IMR-90 (cell line): ENCODE measurements around the gene ZFHX3. TPM values are rescaled to one million over a fixed set of nuclear protein-coding genes. Genes with fewer than 3 reads are reported as not detected.

Experiments used
- ATAC-seq: fragments of 200-7000 bp; cut with Tn5 transposase; 2 replicates; pipeline ENCODE4 v1.9.1; 2020; ENCODE audit warnings: low read depth, mild to moderate bottlenecking, moderate library complexity
- BruUV-seq: library from RNA; stranded (reverse); fragments of 400-500 nt; replicated peaks from 2 replicates; lab custom pipeline; 2021; lab: Mats Ljungman, UMichigan
- CTCF ChIA-PET: fragments of 300-600 bp; formaldehyde crosslinking; extraction: SDS; loops from one replicate; lab custom pipeline; 2021; ENCODE audit warnings: antibody characterized with exemption; lab: Yijun Ruan, JAX
- POLR2A ChIA-PET: fragments of 300-600 bp; sonication (Branson Sonifier 250); formaldehyde crosslinking; loops from one replicate; lab custom pipeline; 2022; ENCODE audit warnings: antibody characterized with exemption; ENCODE audit not compliant: unreplicated experiment; lab: Charles Lee
- DNase-seq: peaks from one replicate; pipeline ENCODE4 v3.0.0; 2013
- H2AFZ ChIP-seq: replicated peaks from 2 replicates; pipeline ENCODE3; 2013; ENCODE audit warnings: low read length, mild to moderate bottlenecking; ENCODE audit not compliant: poor library complexity
- H2AK5ac ChIP-seq: 2 replicates; pipeline ENCODE4 v1.6.1; 2013; ENCODE audit warnings: low read depth, low read length, inconsistent platforms
- H2AK9ac ChIP-seq: replicated peaks from 2 replicates; pipeline ENCODE3; 2013; ENCODE audit warnings: mild to moderate bottlenecking, low read depth, low read length, moderate library complexity; ENCODE audit not compliant: poor library complexity
- H2BK120ac ChIP-seq: 2 replicates; pipeline ENCODE4 v1.6.1; 2013; ENCODE audit warnings: low read depth, low read length, inconsistent platforms
- H2BK15ac ChIP-seq: 3 replicates; pipeline ENCODE4 v1.6.1; 2013; ENCODE audit warnings: low read depth, low read length, inconsistent platforms
- H2BK20ac ChIP-seq: 2 replicates; pipeline ENCODE4 v1.6.1; 2013; ENCODE audit warnings: low read depth, mild to moderate bottlenecking, inconsistent platforms, low read length, moderate library complexity
- H2BK5ac ChIP-seq: 2 replicates; pipeline ENCODE4 v1.6.1; 2013; ENCODE audit warnings: mild to moderate bottlenecking, low read depth, low read length, inconsistent platforms; ENCODE audit not compliant: poor library complexity, severe bottlenecking
- H3K14ac ChIP-seq: replicated peaks from 2 replicates; pipeline ENCODE4 v1.6.1; 2013; ENCODE audit warnings: low read depth, low read length, inconsistent platforms
- H3K18ac ChIP-seq: 2 replicates; pipeline ENCODE4 v1.6.1; 2013; ENCODE audit warnings: low read depth, low read length, control low read depth
- H3K23ac ChIP-seq: 2 replicates; pipeline ENCODE4 v1.6.1; 2013; ENCODE audit warnings: low read depth, low read length, inconsistent platforms
- H3K27ac ChIP-seq: 2 replicates; pipeline ENCODE4 v1.5.1; 2013; ENCODE audit warnings: mild to moderate bottlenecking, control low read depth, low read length; ENCODE audit not compliant: insufficient read depth
- H3K27me3 ChIP-seq: 2 replicates; pipeline ENCODE4 v1.6.1; 2013; ENCODE audit warnings: low read length; ENCODE audit not compliant: control insufficient read depth, insufficient read depth
- H3K36me3 ChIP-seq: 2 replicates; pipeline ENCODE4 v1.6.1; 2013; ENCODE audit warnings: low read length, mixed read lengths; ENCODE audit not compliant: control insufficient read depth, insufficient read depth
- H3K4ac ChIP-seq: 2 replicates; pipeline ENCODE4 v1.6.1; 2013; ENCODE audit warnings: low read depth, low read length, inconsistent platforms
- H3K4me1 ChIP-seq: 2 replicates; pipeline ENCODE4 v1.6.1; 2013; ENCODE audit warnings: low read length, mixed read lengths; ENCODE audit not compliant: control insufficient read depth, insufficient read depth
- H3K4me2 ChIP-seq: 2 replicates; pipeline ENCODE4 v1.6.1; 2013; ENCODE audit warnings: low read depth, mild to moderate bottlenecking, control low read depth, low read length, moderate library complexity
- H3K4me3 ChIP-seq: 2 replicates; pipeline ENCODE4 v1.5.1; 2013; ENCODE audit warnings: low read depth, mild to moderate bottlenecking, control low read depth, low read length, moderate library complexity; ENCODE audit not compliant: insufficient read depth
- H3K56ac ChIP-seq: 2 replicates; pipeline ENCODE4 v1.6.1; 2013; ENCODE audit warnings: low read length, inconsistent platforms; ENCODE audit not compliant: insufficient read depth; ENCODE audit errors: extremely low read depth
- H3K79me1 ChIP-seq, 2 experiments: 2 replicates each; pipeline ENCODE4 v1.6.1; 2013; ENCODE audit warnings: low read length in 2 of 2, inconsistent platforms in 1 of 2, low read depth in 1 of 2
- H3K9ac ChIP-seq: 2 replicates; pipeline ENCODE4 v1.6.1; 2013; ENCODE audit warnings: low read depth, low read length, control low read depth
- H3K9me1 ChIP-seq: 2 replicates; pipeline ENCODE4 v1.6.1; 2013; ENCODE audit warnings: low read length, inconsistent platforms; ENCODE audit not compliant: insufficient read depth
- H3K9me3 ChIP-seq: 2 replicates; pipeline ENCODE4 v1.6.1; 2013; ENCODE audit warnings: low read length; ENCODE audit not compliant: control insufficient read depth, insufficient read depth
- H4K20me1 ChIP-seq: 2 replicates; pipeline ENCODE4 v1.6.1; 2013; ENCODE audit warnings: low read length, inconsistent platforms; ENCODE audit not compliant: insufficient read depth
- H4K5ac ChIP-seq: 2 replicates; pipeline ENCODE4 v1.6.1; 2013; ENCODE audit warnings: mild to moderate bottlenecking, low read depth, low read length, control low read depth
- H4K8ac ChIP-seq, 2 experiments: 2 replicates each; pipeline ENCODE4 v1.6.1; 2013; ENCODE audit warnings: low read depth in 2 of 2, low read length in 2 of 2, control low read depth in 1 of 2, inconsistent platforms in 1 of 2
- H4K91ac ChIP-seq: 2 replicates; pipeline ENCODE4 v1.6.1; 2013; ENCODE audit warnings: low read depth, low read length, inconsistent platforms; ENCODE audit not compliant: insufficient read depth
- CTCF ChIP-seq: conservative IDR thresholded peaks from 2 replicates; pipeline ENCODE4 v1.5.1; 2012; ENCODE audit warnings: mild to moderate bottlenecking, low read depth, low read length, improper control_type of control experiment
- FOS ChIP-seq: fragments of 150-350 bp; IDR thresholded peaks from 2 replicates; pipeline ENCODE4 v1.6.1; 2016; ENCODE audit warnings: low read depth, low read length
- MAFK ChIP-seq: IDR thresholded peaks from 2 replicates; pipeline ENCODE4 v1.6.1; 2012; ENCODE audit warnings: low read depth, low read length, improper control_type of control experiment
- MAZ ChIP-seq: IDR thresholded peaks from 2 replicates; pipeline ENCODE4 v1.6.1; 2012; ENCODE audit warnings: low read depth, mild to moderate bottlenecking, low read length, improper control_type of control experiment, moderate library complexity, borderline replicate concordance
- MXI1 ChIP-seq: IDR thresholded peaks from 2 replicates; pipeline ENCODE4 v1.6.1; 2012; ENCODE audit warnings: low read depth, mild to moderate bottlenecking, low read length, moderate library complexity, borderline replicate concordance
- NFE2L2 ChIP-seq: fragments of 150-350 bp; IDR thresholded peaks from 2 replicates; pipeline ENCODE4 v1.6.1; 2016; ENCODE audit warnings: low read depth, mild to moderate bottlenecking, low read length
- RAD21 ChIP-seq: IDR thresholded peaks from 2 replicates; pipeline ENCODE4 v1.6.1; 2012; ENCODE audit warnings: low read length, improper control_type of control experiment
- RCOR1 ChIP-seq: IDR thresholded peaks from 2 replicates; pipeline ENCODE4 v1.6.1; 2012; ENCODE audit warnings: mild to moderate bottlenecking, low read length, improper control_type of control experiment; ENCODE audit not compliant: insufficient replicate concordance
- RFX5 ChIP-seq: IDR thresholded peaks from 2 replicates; pipeline ENCODE4 v1.8.0; 2012; ENCODE audit warnings: low read depth, mild to moderate bottlenecking, low read length, moderate library complexity
- WGBS, 2 experiments: methylation state at CpG; one replicate each; pipeline versions ENCODE4 v1.1.5 to v1.1.7; 2013; ENCODE audit warnings: missing lambda C conversion rate in 2 of 2; ENCODE audit not compliant: insufficient read length in 1 of 2; ENCODE audit errors: extremely low coverage in 2 of 2; 5-methylcytosine and 5-hydroxymethylcytosine counted together
- dilution Hi-C: fragments of 300-500 bp; cut with HindIII; formaldehyde crosslinking; loops from one replicate; pipeline ENCODE4 v1.14.3; 2018; ENCODE audit warnings: low sequenced_read_pairs; ENCODE audit not compliant: unreplicated experiment
- in situ Hi-C: fragments of 300-500 bp; cut with MboI; formaldehyde crosslinking; loops from 3 replicates; pipeline ENCODE4 v1.14.3; 2019; ENCODE audit warnings: low sequenced_read_pairs, inconsistent platforms, mixed read lengths
- intact Hi-C: fragments of 100-400 bp; cut with micrococcal nuclease; formaldehyde crosslinking; loops from 2 replicates; pipeline ENCODE4 v1.10.0; 2022
- polyA plus RNA-seq, 3 experiments: library from polyadenylated mRNA; depleted of rRNA; stranded (reverse); fragments of >200 nt; gene quantifications; 2 replicates each; pipeline ENCODE4 v1.2.3, GENCODE V29; 2012; ENCODE audit warnings: low replicate concordance in 1 of 3
- total RNA-seq: library from RNA; depleted of rRNA; stranded (reverse); fragments of >200 nt; gene quantifications from 2 replicates; pipeline ENCODE4 v1.2.3, GENCODE V29; 2012

The ZFHX3 gene
- total and polyA plus RNA-seq, 2 of the 4 experiments (the other 2 are of a cell fraction): 1.4 to 1.7 TPM

- H3K9ac ChIP-seq: no peak overlapping the region
- TF ChIP-seq RCOR1 (no peak), MAZ (no peak), NFE2L2 (no peak), MAFK (no peak), RFX5 (no peak), RAD21 (no peak), FOS (no peak), CTCF (no peak), MXI1 (no peak)
- DNase-seq (peak; percentile 49), ATAC-seq (no peak)
- 91% methylated on average over 4 of the region's 7 CpGs; no CpG with 5 or more reads in 1 of the 2 experiments for WGBS, 2 experiments
- no peak overlapping the region for H4K5ac ChIP-seq
- 0 out of 2 replicates have a peak overlapping the region, but pooled peaks have one; percentile 29 for H2AK5ac ChIP-seq
- H4K20me1 ChIP-seq: peaks cover 5% of the 10 kb centered on the region; the same call in 1 of the 2 replicates
- H3K23ac ChIP-seq: no peak overlapping the region
- no TSS peak for BruUV-seq
- POLR2A ChIA-PET: no interaction called here
- intact Hi-C loops: no loop called here
- dilution Hi-C loops: no loop called here
- no peak overlapping the region for H3K18ac ChIP-seq
- H3K36me3 ChIP-seq: peaks cover 8% of the 10 kb centered on the region; the same call in 1 of the 2 replicates
- no peak overlapping the region for H2BK20ac ChIP-seq
- H3K9me1 ChIP-seq: peaks cover 16% of the 10 kb centered on the region
- in situ Hi-C loops: no loop called here
- CTCF ChIA-PET: no interaction called here
- no peak overlapping the region for H2AK9ac ChIP-seq
- H2BK5ac ChIP-seq: no peak overlapping the region
- no peaks in the 10 kb centered on the region for H3K9me3 ChIP-seq
- H3K4me3 ChIP-seq: no peak overlapping the region
- no peak overlapping the region for H2AFZ ChIP-seq
- H3K4me2 ChIP-seq: no peak overlapping the region
- H3K4me1 ChIP-seq: peaks cover 7% of the 10 kb centered on the region
- H2BK120ac ChIP-seq: no peak overlapping the region
- no peak overlapping the region for H3K4ac ChIP-seq
- H3K27me3 ChIP-seq: no peaks in the 10 kb centered on the region
- H3K79me1 ChIP-seq: peaks cover 14 to 28% of the 10 kb centered on the region in 2 experiments; a peak in 3 of 4 replicates
- H2BK15ac ChIP-seq: no peak overlapping the region
- no peak overlapping the region for H3K56ac ChIP-seq
- H4K8ac ChIP-seq: no peak overlapping the region
- H3K14ac ChIP-seq: no peak overlapping the region
- no peak overlapping the region for H3K27ac ChIP-seq
- no peak overlapping the region for H4K91ac ChIP-seq
These were observed 220.1 kb downstream of the ZFHX3 start for GRCh38 chr16:72827866-72828265.
